Spinal cord (tissue), 10 donors: ENCODE results near the gene CD40. TPM values are rescaled to one million over a fixed set of nuclear protein-coding genes. Genes with fewer than 3 reads are reported as not detected.

Experiments
- DNase-seq, 6 donors: peaks; one replicate each; pipeline versions ENCODE4 v3.0.0 to v3.0.0-alpha.2; 2013 to 2015; ENCODE audit warnings: low spot score in 6 of 6, low read depth in 4 of 6
- H3K27ac ChIP-seq: one replicate; pipeline ENCODE4 v1.5.1; 2013; ENCODE audit warnings: low read depth, low read length, control low read depth
- H3K27me3 ChIP-seq: one replicate; pipeline ENCODE4 v1.6.1; 2013; ENCODE audit warnings: low read length; ENCODE audit not compliant: control insufficient read depth, insufficient read depth
- H3K36me3 ChIP-seq: one replicate; pipeline ENCODE4 v1.6.1; 2013; ENCODE audit warnings: low read length; ENCODE audit not compliant: control insufficient read depth, insufficient read depth
- H3K4me1 ChIP-seq: one replicate; pipeline ENCODE4 v1.6.1; 2013; ENCODE audit warnings: low read length; ENCODE audit not compliant: control insufficient read depth, insufficient read depth
- H3K4me3 ChIP-seq: one replicate; pipeline ENCODE4 v1.5.1; 2013; ENCODE audit warnings: low read depth, low read length, control low read depth
- H3K9me3 ChIP-seq: one replicate; pipeline ENCODE4 v1.6.1; 2013; ENCODE audit warnings: low read length; ENCODE audit not compliant: control insufficient read depth, insufficient read depth
- WGBS: methylation state at CpG from one replicate; pipeline ENCODE4 v1.1.5; 2013; ENCODE audit warnings: missing lambda C conversion rate; ENCODE audit not compliant: insufficient coverage; 5-methylcytosine and 5-hydroxymethylcytosine counted together
- polyA plus RNA-seq, 2 donors: library from polyadenylated mRNA; unstranded; fragments of 120-200 nt; gene quantifications; one replicate each; pipeline ENCODE4 v1.2.1, GENCODE V29; 2013; ENCODE audit not compliant: insufficient read length in 2 of 2
- total RNA-seq, 2 donors: library from RNA; depleted of rRNA in 1 of 2; stranded (reverse); fragments of 120-200 nt in 1 of 2; fragments of >200 nt in 1 of 2; gene quantifications; one replicate each; pipeline versions ENCODE4 v1.2.3 to v1.2.4, GENCODE V29; 2013 to 2014
- donor health status: healthy.

Gene CD40
- total and polyA plus RNA-seq, 4 donors: 1.6 to 6.5 (median 5.6) TPM

GRCh38 chr20:46108435-46108841 is 9.7 kb upstream of the CD40 start:
- WGBS: 83% methylated on average over 3 of the region's 5 CpGs

GRCh38 chr20:46108976-46109375 is 9.1 kb upstream of the CD40 start:
- WGBS: 75% methylated on average over 7 of the region's 14 CpGs
- Histone ChIP-seq H3K9me3 (no peaks in the 10 kb centered on the region), H3K27ac (no peak overlapping the region), H3K4me1 (no peaks in the 10 kb centered on the region), H3K27me3 (peaks cover 13% of the 10 kb centered on the region), H3K4me3 (no peak overlapping the region), H3K36me3 (no peaks in the 10 kb centered on the region)
- DNase-seq: no peak

More at GRCh38 chr20:46108435-46108841, 9.7 kb upstream of the CD40 start:
- H3K4me1 ChIP-seq: no peaks in the 10 kb centered on the region
- no peak overlapping the region for H3K27ac ChIP-seq
- no peak overlapping the region for H3K4me3 ChIP-seq
- no peaks in the 10 kb centered on the region for H3K36me3 ChIP-seq
- H3K27me3 ChIP-seq: peaks cover 11% of the 10 kb centered on the region
- no peak for DNase-seq
- no peaks in the 10 kb centered on the region for H3K9me3 ChIP-seq

- no peak overlapping the region for H3K4me3 ChIP-seq
- peaks cover 17% of the 10 kb centered on the region for H3K27me3 ChIP-seq
- no peak for DNase-seq
- H3K36me3 ChIP-seq: no peaks in the 10 kb centered on the region
- H3K27ac ChIP-seq: no peak overlapping the region
- no peaks in the 10 kb centered on the region for H3K9me3 ChIP-seq
- H3K4me1 ChIP-seq: no peaks in the 10 kb centered on the region
- 52% methylated on average over 3 of the region's 5 CpGs for WGBS
Measured at GRCh38 chr20:46111028-46111835, 6.9 kb upstream of the CD40 start.

GRCh38 chr20:46111836-46112212 is 6.3 kb upstream of the CD40 start:
- Histone ChIP-seq H3K36me3 (no peaks in the 10 kb centered on the region), H3K4me3 (no peak overlapping the region), H3K9me3 (no peaks in the 10 kb centered on the region), H3K4me1 (no peaks in the 10 kb centered on the region), H3K27me3 (peaks cover 17% of the 10 kb centered on the region), H3K27ac (no peak overlapping the region)
- no peak for DNase-seq

GRCh38 chr20:46112430-46113112 is 5.5 kb upstream of the CD40 start:
- Histone ChIP-seq H3K27ac (no peak overlapping the region), H3K36me3 (no peaks in the 10 kb centered on the region), H3K9me3 (no peaks in the 10 kb centered on the region), H3K27me3 (peaks cover 15% of the 10 kb centered on the region), H3K4me1 (peaks cover 3% of the 10 kb centered on the region), H3K4me3 (no peak overlapping the region)
- no peak for DNase-seq
- 70% methylated on average over 8 of the region's 10 CpGs for WGBS

- 40% methylated on average over 1 of the region's 3 CpGs for whole genome bisulfite sequencing
- Histone ChIP-seq H3K4me1 (peaks cover 8% of the 10 kb centered on the region), H3K27me3 (peaks cover 20% of the 10 kb centered on the region), H3K9me3 (no peaks in the 10 kb centered on the region), H3K4me3 (no peak overlapping the region), H3K27ac (no peak overlapping the region), H3K36me3 (no peaks in the 10 kb centered on the region)
- DNase-seq: no peak
Measured at GRCh38 chr20:46113113-46113470, 5.0 kb upstream of the CD40 start.

GRCh38 chr20:46114449-46114848 is 3.7 kb upstream of the CD40 start:
- Histone ChIP-seq H3K36me3 (no peaks in the 10 kb centered on the region), H3K4me1 (peaks cover 13% of the 10 kb centered on the region), H3K9me3 (no peaks in the 10 kb centered on the region), H3K27me3 (peaks cover 18% of the 10 kb centered on the region), H3K4me3 (no peak overlapping the region), H3K27ac (no peak overlapping the region)
- DNase-seq: no peak
- 81% methylated on average over 2 of the region's 2 CpGs for whole genome bisulfite sequencing

GRCh38 chr20:46118481-46119020 is 437 bp downstream of the CD40 start:
- DNase-seq: no peak
- peaks cover 13% of the 10 kb centered on the region for H3K4me1 ChIP-seq
- H3K36me3 ChIP-seq: no peaks in the 10 kb centered on the region
- H3K27me3 ChIP-seq: peaks cover 16% of the 10 kb centered on the region
- H3K27ac ChIP-seq: no peak overlapping the region
- 30% methylated on average over 12 of the region's 15 CpGs for WGBS
- no peaks in the 10 kb centered on the region for H3K9me3 ChIP-seq
- peak overlapping the region; percentile 18 for H3K4me3 ChIP-seq

GRCh38 chr20:46119028-46119546 is 973 bp downstream of the CD40 start:
- H3K4me1 ChIP-seq: peaks cover 13% of the 10 kb centered on the region
- no peaks in the 10 kb centered on the region for H3K36me3 ChIP-seq
- peaks cover 14% of the 10 kb centered on the region for H3K27me3 ChIP-seq
- H3K4me3 ChIP-seq: no peak overlapping the region
- WGBS: no CpG with 5 or more reads among the region's 2 CpGs
- DNase-seq: no peak
- no peak overlapping the region for H3K27ac ChIP-seq
- no peaks in the 10 kb centered on the region for H3K9me3 ChIP-seq
